Smooth muscle cell (in vitro differentiated cells): ENCODE data around the gene KCNH1. TPM values are rescaled to one million over a fixed set of nuclear protein-coding genes. Genes with fewer than 3 reads are reported as not detected.

Experiments used
- DNase-seq: peaks from one replicate; lab custom pipeline; 2025; ENCODE audit not compliant: unreplicated experiment; lab: John Stamatoyannopoulos, UW
- H2AFZ ChIP-seq: fragments of 200-600 bp; sonication (generic); 2 replicates; pipeline ENCODE4 v1.6.0; 2016; ENCODE audit warnings: antibody characterized with exemption, low read depth, mild to moderate bottlenecking
- H3F3A ChIP-seq: fragments of 200-600 bp; sonication (generic); 2 replicates; pipeline ENCODE4 v1.6.0; 2017; ENCODE audit warnings: antibody characterized with exemption, low read depth
- H3K27ac ChIP-seq: fragments of 200-600 bp; sonication (generic); 2 replicates; pipeline ENCODE4 v1.5.1; 2016; ENCODE audit warnings: low read depth, mild to moderate bottlenecking
- H3K27me3 ChIP-seq: fragments of 200-600 bp; sonication (generic); 2 replicates; pipeline ENCODE4 v1.6.1; 2016; ENCODE audit warnings: low read depth, mild to moderate bottlenecking
- H3K36me3 ChIP-seq: fragments of 200-600 bp; sonication (generic); 2 replicates; pipeline ENCODE4 v1.5.1; 2016; ENCODE audit warnings: low read depth
- H3K4me1 ChIP-seq: fragments of 200-600 bp; sonication (generic); 2 replicates; pipeline ENCODE4 v1.5.1; 2016; ENCODE audit warnings: low read depth
- H3K4me2 ChIP-seq: fragments of 200-600 bp; sonication (generic); 2 replicates; pipeline ENCODE4 v1.6.0; 2016; ENCODE audit warnings: mild to moderate bottlenecking
- H3K4me3 ChIP-seq: fragments of 200-600 bp; sonication (generic); 2 replicates; pipeline ENCODE4 v1.5.1; 2016; ENCODE audit warnings: mild to moderate bottlenecking
- H3K79me2 ChIP-seq: fragments of 200-600 bp; sonication (generic); 2 replicates; pipeline ENCODE4 v1.6.0; 2016; ENCODE audit warnings: low read depth, mild to moderate bottlenecking
- H3K9ac ChIP-seq: fragments of 200-600 bp; sonication (generic); 2 replicates; pipeline ENCODE4 v1.6.0; 2016; ENCODE audit warnings: low read depth
- H3K9me3 ChIP-seq: fragments of 200-600 bp; sonication (generic); replicated peaks from 2 replicates; pipeline ENCODE4 v1.5.1; 2016; ENCODE audit warnings: low read depth
- H4K20me1 ChIP-seq: fragments of 200-600 bp; sonication (generic); 2 replicates; pipeline ENCODE4 v1.6.0; 2016; ENCODE audit warnings: low read depth
- CTCF ChIP-seq: fragments of 200-600 bp; sonication (generic); IDR thresholded peaks from 2 replicates; pipeline ENCODE4 v1.5.1; 2017; ENCODE audit warnings: borderline replicate concordance, mild to moderate bottlenecking, antibody characterized with exemption; ENCODE audit not compliant: insufficient read depth, poor library complexity, severe bottlenecking
- whole genome bisulfite sequencing: methylation state at CpG from one replicate; pipeline ENCODE4 v1.1.7; 2016; ENCODE audit warnings: low lambda C conversion rate; 5-methylcytosine and 5-hydroxymethylcytosine counted together
- polyA plus RNA-seq: library from polyadenylated mRNA; unstranded; fragments of >200 nt; fragmentation: Nextera tagmentation; extraction: Ambion mirVana; gene quantifications from 2 replicates; pipeline ENCODE4 v1.2.1, GENCODE V29; 2016
- total RNA-seq: library from RNA; depleted of rRNA; stranded (reverse); fragments of >200 nt; gene quantifications from 2 replicates; pipeline ENCODE4 v1.2.3, GENCODE V29; 2014

The KCNH1 gene
- total and polyA plus RNA-seq, 2 experiments from 2014 or later = 0.30 to 1.9 TPM

DNA sequence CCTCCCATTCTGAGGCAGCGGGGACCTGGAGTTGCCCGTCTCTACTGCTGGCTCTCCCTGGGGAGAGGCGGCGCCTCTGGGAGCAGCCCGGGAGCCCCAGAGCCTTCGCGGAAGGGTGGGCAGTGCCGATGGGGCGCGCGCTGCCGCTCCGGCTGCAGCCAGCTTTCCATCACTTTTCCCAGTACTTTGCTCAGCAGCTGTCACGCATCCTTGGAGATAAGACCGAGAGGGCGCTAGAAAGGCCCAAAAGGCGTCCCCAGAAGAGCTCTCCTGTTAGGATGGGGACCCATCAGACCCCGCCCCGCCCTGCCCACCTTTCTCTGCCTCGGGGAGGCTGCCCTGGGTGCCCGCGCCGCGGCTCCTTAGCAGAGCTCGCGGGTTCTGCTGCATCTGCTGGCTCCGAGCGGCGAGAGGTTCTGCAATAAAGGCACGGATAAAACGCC is 534 bp downstream of the KCNH1 start:
- H3F3A ChIP-seq = no peaks in the 10 kb centered on the region
- no peak overlapping the region for H3K27ac ChIP-seq
- WGBS = 2% methylated on average over 25 of the region's 31 CpGs
- H3K9ac ChIP-seq = no peak overlapping the region
- H4K20me1 ChIP-seq = no peaks in the 10 kb centered on the region
- no peaks in the 10 kb centered on the region for H3K79me2 ChIP-seq
- peak overlapping the region; percentile 88 for H2AFZ ChIP-seq
- H3K27me3 ChIP-seq = peaks cover 53% of the 10 kb centered on the region
- H3K9me3 ChIP-seq = no peaks in the 10 kb centered on the region
- no peak for TF ChIP-seq CTCF
- H3K36me3 ChIP-seq = no peaks in the 10 kb centered on the region
- H3K4me1 ChIP-seq = no peaks in the 10 kb centered on the region
- H3K4me3 ChIP-seq = peak overlapping the region; percentile 54
- peak overlapping the region; percentile 94 for H3K4me2 ChIP-seq
- DNase-seq = no peak

DNA sequence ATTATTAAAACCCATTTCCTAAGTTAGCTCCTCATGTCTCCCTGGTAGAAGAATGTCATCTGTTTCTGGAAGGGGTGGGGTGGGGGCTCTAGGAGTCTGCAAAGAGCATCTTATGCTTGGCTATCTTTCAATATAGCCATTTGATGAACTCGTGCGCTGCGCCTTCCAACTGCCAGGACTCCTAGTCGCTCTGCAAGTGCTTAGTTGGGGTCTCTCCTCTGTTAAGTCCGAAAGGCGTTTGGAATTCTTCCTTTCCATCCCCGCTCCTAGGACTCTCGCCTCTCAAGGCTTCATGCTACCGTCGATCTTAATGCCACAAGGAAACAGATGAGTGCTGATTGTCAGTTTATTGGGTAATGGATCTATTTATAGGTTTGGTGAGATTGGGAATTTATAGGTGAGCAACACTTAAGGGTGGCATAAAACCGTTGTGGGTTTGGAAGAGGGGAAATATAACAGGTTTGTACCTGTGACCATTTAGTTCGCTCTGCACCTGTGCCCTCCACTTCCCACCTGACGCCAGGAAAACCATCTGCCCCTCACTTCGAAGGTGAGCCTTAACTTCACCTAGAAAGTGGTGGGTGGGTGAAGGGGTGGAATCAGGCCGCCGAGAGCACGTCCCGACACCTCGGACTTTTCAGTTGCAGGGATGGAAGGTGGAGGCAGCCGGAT is 1.1 kb downstream of the KCNH1 start:
- Histone ChIP-seq H3K27ac (no peak overlapping the region), H3K9me3 (no peaks in the 10 kb centered on the region), H3K4me2 (peak overlapping the region; percentile 94), H3K79me2 (no peaks in the 10 kb centered on the region), H3K4me3 (peak overlapping the region; percentile 54), H2AFZ (no peak overlapping the region), H3K36me3 (no peaks in the 10 kb centered on the region), H3K9ac (no peak overlapping the region), H3K27me3 (peaks cover 56% of the 10 kb centered on the region), H3F3A (no peaks in the 10 kb centered on the region), H4K20me1 (no peaks in the 10 kb centered on the region), H3K4me1 (no peaks in the 10 kb centered on the region)
- no peak for DNase-seq
- TF ChIP-seq CTCF = no peak
- WGBS = 37% methylated on average over 20 of the region's 20 CpGs

DNA sequence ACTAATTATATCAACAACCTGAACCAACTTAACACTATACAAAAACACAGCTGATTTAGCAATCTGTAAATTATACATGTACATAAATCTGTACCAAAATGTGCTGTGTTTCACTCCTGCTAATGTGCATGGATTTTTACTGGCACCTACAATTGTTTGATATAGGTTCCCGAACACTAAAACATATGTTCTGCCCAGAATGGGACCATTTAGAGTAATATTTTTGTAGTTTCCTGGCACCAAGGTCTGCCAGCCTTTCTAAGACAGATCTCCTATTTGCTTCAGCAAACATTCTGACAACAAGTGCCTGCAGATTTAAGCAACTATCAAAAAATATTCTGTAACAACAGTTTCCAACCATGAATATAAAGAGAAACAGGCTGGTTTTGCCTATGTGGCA is 4.2 kb downstream of the KCNH1 start:
- no peak overlapping the region for H2AFZ ChIP-seq
- H3K27ac ChIP-seq = no peak overlapping the region
- H3K27me3 ChIP-seq = peaks cover 56% of the 10 kb centered on the region
- no peak overlapping the region for H3K4me2 ChIP-seq
- WGBS = 87% methylated on average over 1 of the region's 1 CpG
- no peak for TF ChIP-seq CTCF
- no peaks in the 10 kb centered on the region for H4K20me1 ChIP-seq
- no peak overlapping the region for H3K9ac ChIP-seq
- no peaks in the 10 kb centered on the region for H3K79me2 ChIP-seq
- H3K36me3 ChIP-seq = no peaks in the 10 kb centered on the region
- no peaks in the 10 kb centered on the region for H3K4me1 ChIP-seq
- DNase-seq = no peak
- no peak overlapping the region for H3K4me3 ChIP-seq
- H3F3A ChIP-seq = no peaks in the 10 kb centered on the region
- no peaks in the 10 kb centered on the region for H3K9me3 ChIP-seq

DNA sequence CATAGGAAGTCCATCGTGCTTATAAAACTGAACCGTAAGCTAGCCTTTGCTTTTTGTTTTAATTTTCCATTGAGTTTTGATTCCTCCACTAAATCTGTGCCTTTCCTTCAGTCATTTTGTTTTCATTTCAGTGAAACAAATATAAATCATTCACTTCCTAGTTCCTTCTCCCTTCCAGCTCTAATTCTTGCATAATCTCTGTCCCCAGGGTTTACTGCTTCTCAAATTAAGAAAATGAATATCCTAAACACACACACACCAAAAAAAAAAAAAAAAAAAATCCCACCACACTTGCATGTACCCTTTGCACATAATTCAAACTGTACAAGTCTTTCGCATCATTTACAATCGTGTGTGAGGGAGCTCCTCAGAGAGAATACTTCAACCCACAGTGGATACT is 6.8 kb downstream of the KCNH1 start:
- WGBS = 90% methylated on average over 4 of the region's 4 CpGs
- no peaks in the 10 kb centered on the region for H3K36me3 ChIP-seq
- no peak overlapping the region for H3K4me3 ChIP-seq
- H3K4me2 ChIP-seq = no peak overlapping the region
- H3K4me1 ChIP-seq = no peaks in the 10 kb centered on the region
- no peaks in the 10 kb centered on the region for H3K79me2 ChIP-seq
- no peak for TF ChIP-seq CTCF
- no peaks in the 10 kb centered on the region for H4K20me1 ChIP-seq
- DNase-seq = no peak
- no peaks in the 10 kb centered on the region for H3K9me3 ChIP-seq
- H3K27me3 ChIP-seq = peaks cover 45% of the 10 kb centered on the region
- no peaks in the 10 kb centered on the region for H3F3A ChIP-seq
- no peak overlapping the region for H3K27ac ChIP-seq
- no peak overlapping the region for H2AFZ ChIP-seq
- H3K9ac ChIP-seq = no peak overlapping the region
